Smooth muscle cell (in vitro differentiated cells): ENCODE measurements around the gene DTX4. TPM values are rescaled to one million over a fixed set of nuclear protein-coding genes. Genes with fewer than 3 reads are reported as not detected.

Experiments
- DNase-seq: peaks from one replicate; lab custom pipeline; 2025; ENCODE audit not compliant: unreplicated experiment; lab: John Stamatoyannopoulos, UW
- H2AFZ ChIP-seq: fragments of 200-600 bp; sonication (generic); 2 replicates; pipeline ENCODE4 v1.6.0; 2016; ENCODE audit warnings: antibody characterized with exemption, low read depth, mild to moderate bottlenecking
- H3F3A ChIP-seq: fragments of 200-600 bp; sonication (generic); 2 replicates; pipeline ENCODE4 v1.6.0; 2017; ENCODE audit warnings: antibody characterized with exemption, low read depth
- H3K27ac ChIP-seq: fragments of 200-600 bp; sonication (generic); 2 replicates; pipeline ENCODE4 v1.5.1; 2016; ENCODE audit warnings: low read depth, mild to moderate bottlenecking
- H3K27me3 ChIP-seq: fragments of 200-600 bp; sonication (generic); 2 replicates; pipeline ENCODE4 v1.6.1; 2016; ENCODE audit warnings: low read depth, mild to moderate bottlenecking
- H3K36me3 ChIP-seq: fragments of 200-600 bp; sonication (generic); 2 replicates; pipeline ENCODE4 v1.5.1; 2016; ENCODE audit warnings: low read depth
- H3K4me1 ChIP-seq: fragments of 200-600 bp; sonication (generic); 2 replicates; pipeline ENCODE4 v1.5.1; 2016; ENCODE audit warnings: low read depth
- H3K4me2 ChIP-seq: fragments of 200-600 bp; sonication (generic); 2 replicates; pipeline ENCODE4 v1.6.0; 2016; ENCODE audit warnings: mild to moderate bottlenecking
- H3K4me3 ChIP-seq: fragments of 200-600 bp; sonication (generic); 2 replicates; pipeline ENCODE4 v1.5.1; 2016; ENCODE audit warnings: mild to moderate bottlenecking
- H3K79me2 ChIP-seq: fragments of 200-600 bp; sonication (generic); 2 replicates; pipeline ENCODE4 v1.6.0; 2016; ENCODE audit warnings: low read depth, mild to moderate bottlenecking
- H3K9ac ChIP-seq: fragments of 200-600 bp; sonication (generic); 2 replicates; pipeline ENCODE4 v1.6.0; 2016; ENCODE audit warnings: low read depth
- H3K9me3 ChIP-seq: fragments of 200-600 bp; sonication (generic); replicated peaks from 2 replicates; pipeline ENCODE4 v1.5.1; 2016; ENCODE audit warnings: low read depth
- H4K20me1 ChIP-seq: fragments of 200-600 bp; sonication (generic); 2 replicates; pipeline ENCODE4 v1.6.0; 2016; ENCODE audit warnings: low read depth
- WGBS: methylation state at CpG from one replicate; pipeline ENCODE4 v1.1.7; 2016; ENCODE audit warnings: low lambda C conversion rate; 5-methylcytosine and 5-hydroxymethylcytosine counted together
- polyA plus RNA-seq: library from polyadenylated mRNA; unstranded; fragments of >200 nt; fragmentation: Nextera tagmentation; extraction: Ambion mirVana; gene quantifications from 2 replicates; pipeline ENCODE4 v1.2.1, GENCODE V29; 2016
- total RNA-seq: library from RNA; depleted of rRNA; stranded (reverse); fragments of >200 nt; gene quantifications from 2 replicates; pipeline ENCODE4 v1.2.3, GENCODE V29; 2014
- TF ChIP-seq, protein P1 (sequence below): fragments of 200-600 bp; sonication (generic); IDR thresholded peaks from 2 replicates; pipeline ENCODE4 v1.5.1; 2017; ENCODE audit warnings: borderline replicate concordance, mild to moderate bottlenecking, antibody characterized with exemption; ENCODE audit not compliant: insufficient read depth, poor library complexity, severe bottlenecking

The DTX4 gene
- total and polyA plus RNA-seq, 2 experiments from 2014 or later, result 10.2 to 13.0 TPM

GRCh38 chr11:59225017-59225416, 53.1 kb downstream of the DTX4 start:
- Histone ChIP-seq H3K36me3 (no peaks in the 10 kb centered on the region), H3K27ac (no peak overlapping the region), H3K4me3 (no peak overlapping the region), H3K9ac (no peak overlapping the region), H3K27me3 (no peaks in the 10 kb centered on the region), H3K9me3 (no peaks in the 10 kb centered on the region), H4K20me1 (no peaks in the 10 kb centered on the region), H3F3A (no peaks in the 10 kb centered on the region), H3K4me1 (no peaks in the 10 kb centered on the region), H3K4me2 (no peak overlapping the region), H2AFZ (no peak overlapping the region), H3K79me2 (no peaks in the 10 kb centered on the region)
- TF ChIP-seq, protein P1, sequence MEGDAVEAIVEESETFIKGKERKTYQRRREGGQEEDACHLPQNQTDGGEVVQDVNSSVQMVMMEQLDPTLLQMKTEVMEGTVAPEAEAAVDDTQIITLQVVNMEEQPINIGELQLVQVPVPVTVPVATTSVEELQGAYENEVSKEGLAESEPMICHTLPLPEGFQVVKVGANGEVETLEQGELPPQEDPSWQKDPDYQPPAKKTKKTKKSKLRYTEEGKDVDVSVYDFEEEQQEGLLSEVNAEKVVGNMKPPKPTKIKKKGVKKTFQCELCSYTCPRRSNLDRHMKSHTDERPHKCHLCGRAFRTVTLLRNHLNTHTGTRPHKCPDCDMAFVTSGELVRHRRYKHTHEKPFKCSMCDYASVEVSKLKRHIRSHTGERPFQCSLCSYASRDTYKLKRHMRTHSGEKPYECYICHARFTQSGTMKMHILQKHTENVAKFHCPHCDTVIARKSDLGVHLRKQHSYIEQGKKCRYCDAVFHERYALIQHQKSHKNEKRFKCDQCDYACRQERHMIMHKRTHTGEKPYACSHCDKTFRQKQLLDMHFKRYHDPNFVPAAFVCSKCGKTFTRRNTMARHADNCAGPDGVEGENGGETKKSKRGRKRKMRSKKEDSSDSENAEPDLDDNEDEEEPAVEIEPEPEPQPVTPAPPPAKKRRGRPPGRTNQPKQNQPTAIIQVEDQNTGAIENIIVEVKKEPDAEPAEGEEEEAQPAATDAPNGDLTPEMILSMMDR, result no peak
- WGBS, result 70% methylated on average over 1 of the region's 1 CpG
- no peak for DNase-seq

DNA sequence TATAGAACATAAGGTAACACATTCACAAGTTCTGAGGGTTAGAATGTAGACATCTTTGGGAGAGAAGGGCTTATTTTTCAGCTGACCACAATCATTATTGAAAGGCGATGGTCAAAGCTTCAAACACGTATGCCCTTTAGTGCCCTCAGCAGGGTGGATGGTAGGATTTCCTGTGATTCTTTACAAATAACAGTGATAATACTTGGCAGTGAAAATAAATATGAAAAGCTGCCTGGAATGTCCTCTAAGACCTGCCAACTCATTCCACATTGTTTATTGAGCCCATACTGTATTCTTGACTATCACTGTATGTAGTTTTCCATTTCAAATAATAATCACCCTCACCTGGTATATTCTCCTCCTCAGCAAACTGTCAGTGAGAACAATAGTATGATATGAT, 54.5 kb downstream of the DTX4 start:
- no peaks in the 10 kb centered on the region for H3K27me3 ChIP-seq
- H3F3A ChIP-seq, result no peaks in the 10 kb centered on the region
- no peaks in the 10 kb centered on the region for H3K9me3 ChIP-seq
- TF ChIP-seq, protein P1, result no peak
- H3K4me3 ChIP-seq, result no peak overlapping the region
- H3K4me1 ChIP-seq, result no peaks in the 10 kb centered on the region
- no peak overlapping the region for H3K4me2 ChIP-seq
- no peak for DNase-seq
- no peaks in the 10 kb centered on the region for H4K20me1 ChIP-seq
- H3K79me2 ChIP-seq, result no peaks in the 10 kb centered on the region
- 79% methylated on average over 2 of the region's 2 CpGs for WGBS
- H2AFZ ChIP-seq, result no peak overlapping the region
- no peak overlapping the region for H3K27ac ChIP-seq
- no peaks in the 10 kb centered on the region for H3K36me3 ChIP-seq
- H3K9ac ChIP-seq, result no peak overlapping the region

GRCh38 chr11:59240322-59240721, 68.4 kb downstream of the DTX4 start:
- Histone ChIP-seq H3K27ac (no peak overlapping the region), H3K4me2 (no peak overlapping the region), H3K9ac (no peak overlapping the region), H3K27me3 (no peaks in the 10 kb centered on the region), H3K4me1 (no peaks in the 10 kb centered on the region), H3K79me2 (no peaks in the 10 kb centered on the region), H4K20me1 (no peaks in the 10 kb centered on the region), H3K36me3 (no peaks in the 10 kb centered on the region), H3K9me3 (peaks cover 6% of the 10 kb centered on the region), H3K4me3 (no peak overlapping the region), H3F3A (no peaks in the 10 kb centered on the region), H2AFZ (no peak overlapping the region)
- TF ChIP-seq, protein P1, result no peak
- DNase-seq, result no peak

DNA sequence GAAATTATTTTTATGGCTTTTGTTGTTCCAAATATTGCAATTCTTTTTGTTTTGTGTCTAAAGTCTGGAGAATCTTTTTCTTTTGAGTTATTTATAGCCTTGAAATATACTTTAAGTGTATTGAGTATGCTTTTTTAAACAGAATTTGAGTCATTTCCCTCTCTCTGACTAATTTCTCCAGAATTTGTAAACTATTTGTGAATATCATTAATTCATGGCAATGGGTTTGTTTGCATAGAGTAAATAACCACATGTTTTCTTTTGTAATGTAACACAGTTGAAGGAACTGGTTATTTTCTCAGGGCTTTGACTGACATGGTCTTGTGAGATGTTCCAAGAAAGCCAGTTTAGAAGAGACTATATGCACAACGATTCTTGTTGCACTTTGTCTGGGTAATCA, 71.7 kb downstream of the DTX4 start:
- Histone ChIP-seq H3K27ac (no peak overlapping the region), H3K79me2 (no peaks in the 10 kb centered on the region), H4K20me1 (no peaks in the 10 kb centered on the region), H3K4me1 (no peaks in the 10 kb centered on the region), H2AFZ (no peak overlapping the region), H3K9me3 (peaks cover 6% of the 10 kb centered on the region), H3K4me3 (no peak overlapping the region), H3F3A (no peaks in the 10 kb centered on the region), H3K4me2 (no peak overlapping the region), H3K27me3 (no peaks in the 10 kb centered on the region), H3K36me3 (no peaks in the 10 kb centered on the region), H3K9ac (no peak overlapping the region)
- TF ChIP-seq, protein P1, result no peak
- WGBS, result 76% methylated on average over 1 of the region's 1 CpG
- no peak for DNase-seq
